WERI-Rb-1 (cell line): ENCODE measurements around the gene JMJD1C.
"Not testable (repeated sequence)": the region's sequence is repeated elsewhere in the genome, so short reads cannot be mapped to it uniquely, and the experiment has no call there.

Source experiments
- DNase-seq: peaks from one replicate; pipeline ENCODE4 v3.0.0-alpha.2; 2020
- H3K27ac ChIP-seq: fragments of 250-450 bp; sonication (Bioruptor Pico); 2 replicates; pipeline ENCODE4 v1.5.1; 2020; ENCODE audit warnings: mild to moderate bottlenecking, moderate library complexity
- H3K27me3 ChIP-seq: fragments of 250-450 bp; sonication (Bioruptor Pico); 2 replicates; pipeline ENCODE4 v1.5.1; 2021; ENCODE audit warnings: mild to moderate bottlenecking, low read depth, moderate library complexity; ENCODE audit not compliant: insufficient read depth, severe bottlenecking
- H3K36me3 ChIP-seq: fragments of 250-450 bp; sonication (Bioruptor Pico); 2 replicates; pipeline ENCODE4 v1.5.1; 2020; ENCODE audit warnings: mild to moderate bottlenecking, moderate library complexity
- H3K4me3 ChIP-seq: 2 replicates; pipeline ENCODE4 v1.5.1; 2011; ENCODE audit warnings: low read depth, mild to moderate bottlenecking, control low read depth, low read length
- H3K9me3 ChIP-seq: fragments of 250-450 bp; sonication (Bioruptor Pico); 2 replicates; pipeline ENCODE4 v1.5.1; 2021; ENCODE audit warnings: mild to moderate bottlenecking, moderate library complexity; ENCODE audit not compliant: severe bottlenecking
- TF ChIP-seq, protein P1 (sequence below): IDR thresholded peaks from 2 replicates; pipeline ENCODE4 v1.5.1; 2011; ENCODE audit warnings: low read depth, mild to moderate bottlenecking, control low read depth, inconsistent platforms, low read length

JMJD1C gene

DNA sequence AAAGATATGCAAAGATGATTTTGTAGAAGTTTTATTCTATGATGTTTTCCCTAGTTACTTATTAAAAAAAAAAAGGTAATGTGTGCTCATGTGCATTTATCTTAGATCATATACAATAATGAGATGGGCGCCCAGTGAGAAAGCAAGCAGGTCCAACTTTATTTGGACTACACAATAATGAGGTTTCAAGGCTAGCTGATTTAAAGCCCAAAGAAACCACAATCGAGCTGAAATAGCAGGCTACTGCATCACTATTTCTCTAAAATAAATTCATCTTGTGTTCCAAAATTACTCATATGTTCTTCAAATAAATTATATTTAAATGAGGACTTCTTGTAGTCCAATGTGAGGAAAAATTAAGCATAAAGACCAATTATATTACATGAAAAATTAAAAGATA lies 110.1 kb downstream of the JMJD1C start:
- Histone ChIP-seq H3K4me3 (no peak overlapping the region), H3K27ac (no peak overlapping the region), H3K36me3 (no peaks in the 10 kb centered on the region), H3K9me3 (no peaks in the 10 kb centered on the region), H3K27me3 (no peaks in the 10 kb centered on the region)
- TF ChIP-seq, protein P1, sequence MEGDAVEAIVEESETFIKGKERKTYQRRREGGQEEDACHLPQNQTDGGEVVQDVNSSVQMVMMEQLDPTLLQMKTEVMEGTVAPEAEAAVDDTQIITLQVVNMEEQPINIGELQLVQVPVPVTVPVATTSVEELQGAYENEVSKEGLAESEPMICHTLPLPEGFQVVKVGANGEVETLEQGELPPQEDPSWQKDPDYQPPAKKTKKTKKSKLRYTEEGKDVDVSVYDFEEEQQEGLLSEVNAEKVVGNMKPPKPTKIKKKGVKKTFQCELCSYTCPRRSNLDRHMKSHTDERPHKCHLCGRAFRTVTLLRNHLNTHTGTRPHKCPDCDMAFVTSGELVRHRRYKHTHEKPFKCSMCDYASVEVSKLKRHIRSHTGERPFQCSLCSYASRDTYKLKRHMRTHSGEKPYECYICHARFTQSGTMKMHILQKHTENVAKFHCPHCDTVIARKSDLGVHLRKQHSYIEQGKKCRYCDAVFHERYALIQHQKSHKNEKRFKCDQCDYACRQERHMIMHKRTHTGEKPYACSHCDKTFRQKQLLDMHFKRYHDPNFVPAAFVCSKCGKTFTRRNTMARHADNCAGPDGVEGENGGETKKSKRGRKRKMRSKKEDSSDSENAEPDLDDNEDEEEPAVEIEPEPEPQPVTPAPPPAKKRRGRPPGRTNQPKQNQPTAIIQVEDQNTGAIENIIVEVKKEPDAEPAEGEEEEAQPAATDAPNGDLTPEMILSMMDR: no peak
- DNase-seq: no peak

DNA sequence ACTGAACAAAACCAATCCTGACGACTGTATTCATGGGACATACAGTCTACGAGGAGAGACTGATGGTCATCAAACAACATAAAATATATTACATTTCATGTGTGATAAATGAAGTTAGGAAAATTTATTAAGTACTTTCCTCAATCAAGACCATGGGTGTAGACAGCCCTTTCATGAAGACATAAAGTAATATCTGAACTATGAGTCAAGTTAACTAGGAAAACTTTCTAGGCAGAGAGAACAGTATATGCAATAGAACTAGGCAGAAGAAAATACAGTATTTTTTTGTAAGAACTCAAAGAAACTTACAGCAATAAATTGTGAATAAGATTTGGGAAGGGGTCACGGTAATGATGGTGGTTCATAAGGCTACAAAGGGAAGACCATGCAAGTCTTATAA lies 112.8 kb downstream of the JMJD1C start:
- no peaks in the 10 kb centered on the region for H3K9me3 ChIP-seq
- no peak overlapping the region for H3K27ac ChIP-seq
- H3K4me3 ChIP-seq: no peak overlapping the region
- no peaks in the 10 kb centered on the region for H3K27me3 ChIP-seq
- H3K36me3 ChIP-seq: 0 out of 2 replicates have a peak, but pooled peaks cover 3% of the 10 kb centered on the region
- DNase-seq: no peak
- TF ChIP-seq, protein P1: no peak

DNA sequence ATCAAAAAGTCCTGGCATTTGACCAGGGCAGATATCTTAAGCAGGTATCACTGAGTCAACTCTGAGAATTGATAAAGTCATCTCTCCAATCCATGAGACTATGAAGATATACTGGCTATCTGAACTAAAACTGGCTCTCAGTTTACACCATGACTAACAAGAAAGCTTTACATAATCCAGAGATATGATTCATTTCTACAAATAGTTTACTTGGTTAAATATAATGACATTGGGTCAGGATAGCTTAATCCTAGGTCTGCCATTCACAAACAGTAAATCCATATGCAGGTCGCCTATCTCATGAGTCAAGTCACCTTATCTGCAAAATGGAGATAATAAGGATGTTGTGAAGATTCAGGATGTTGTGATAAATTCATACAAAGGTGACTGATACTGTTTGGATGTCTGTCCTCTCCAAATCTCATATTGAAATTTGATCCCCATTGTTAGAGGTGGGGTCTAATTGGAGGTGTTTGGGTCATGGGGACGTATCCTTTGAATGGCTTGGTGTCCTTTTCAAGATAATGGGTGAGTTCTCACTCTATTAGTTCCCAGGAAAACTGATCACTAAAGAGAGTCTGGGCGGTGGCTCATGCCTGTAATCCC lies 117.4 kb downstream of the JMJD1C start:
- TF ChIP-seq, protein P1: no peak
- no peak for DNase-seq
- no peaks in the 10 kb centered on the region for H3K9me3 ChIP-seq
- H3K36me3 ChIP-seq: 0 out of 2 replicates have a peak, but pooled peaks cover 3% of the 10 kb centered on the region
- H3K4me3 ChIP-seq: no peak overlapping the region
- H3K27me3 ChIP-seq: no peaks in the 10 kb centered on the region
- H3K27ac ChIP-seq: no peak overlapping the region

DNA sequence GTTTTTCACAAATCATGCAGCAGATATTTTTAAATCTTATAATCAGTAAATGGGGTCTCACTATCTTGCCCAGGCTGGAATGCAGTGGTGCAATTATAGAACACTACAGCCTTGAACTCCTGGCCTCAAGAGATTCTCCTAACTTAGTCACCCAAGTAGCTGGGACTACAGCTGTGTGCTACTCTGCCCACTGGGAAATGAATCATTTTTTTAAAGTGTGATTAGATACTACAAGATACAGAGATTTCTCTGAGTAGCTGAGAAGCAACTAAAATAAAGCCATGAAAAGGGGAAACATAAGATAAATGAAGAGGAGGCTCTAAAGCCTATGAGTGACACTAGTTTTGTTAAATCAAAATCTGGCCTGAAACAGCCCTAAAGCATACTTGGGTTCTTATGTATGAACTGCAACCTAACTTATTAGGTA lies 119.7 kb downstream of the JMJD1C start:
- no peaks in the 10 kb centered on the region for H3K9me3 ChIP-seq
- no peak for DNase-seq
- H3K4me3 ChIP-seq: no peak overlapping the region

DNA sequence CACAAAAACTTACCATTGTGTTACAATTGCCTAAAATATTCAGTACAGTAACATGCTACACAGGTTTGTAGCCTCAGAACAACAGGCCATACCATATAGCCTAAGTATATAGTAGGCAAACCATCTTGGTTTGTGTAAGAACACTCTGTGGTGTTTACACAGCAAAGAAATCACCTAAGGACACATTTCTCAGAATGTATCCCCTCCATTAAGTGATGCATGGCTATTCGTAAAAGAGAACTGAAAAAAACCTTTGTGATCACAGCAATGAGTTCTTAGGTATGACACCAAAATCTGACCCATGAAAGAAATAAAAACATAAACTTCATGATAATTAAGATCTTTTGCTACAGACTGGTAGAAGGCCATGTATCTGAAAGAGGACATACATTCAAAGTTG lies 121.5 kb downstream of the JMJD1C start:
- TF ChIP-seq, protein P1: no peak
- no peak overlapping the region for H3K27ac ChIP-seq
- no peak for DNase-seq

More for the DNA sequence above, 119.7 kb downstream of the JMJD1C start:
- peaks cover 3% of the 10 kb centered on the region; the same call in 1 of the 2 replicates for H3K36me3 ChIP-seq
- TF ChIP-seq, protein P1: no peak
- H3K27ac ChIP-seq: no peak overlapping the region
- no peaks in the 10 kb centered on the region for H3K27me3 ChIP-seq

DNA sequence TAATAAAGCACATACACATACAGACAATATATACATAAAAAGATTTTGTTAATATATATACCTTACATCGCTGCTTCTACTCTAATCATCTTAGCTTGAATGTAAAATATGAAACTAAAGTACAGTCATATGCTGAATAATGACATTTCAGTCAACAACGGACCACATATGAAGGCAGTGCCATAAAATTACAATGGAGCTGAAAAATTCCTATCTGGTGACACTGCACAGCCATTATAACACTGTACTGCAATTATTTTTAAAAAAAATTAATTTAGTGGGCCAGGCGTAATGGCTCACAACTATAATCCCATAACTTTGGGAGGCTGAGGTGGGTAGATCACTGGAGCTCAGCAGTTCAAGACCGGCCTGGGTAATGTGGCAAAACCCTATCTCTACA lies 122.3 kb downstream of the JMJD1C start:
- Histone ChIP-seq H3K27me3 (no peaks in the 10 kb centered on the region), H3K36me3 (no peaks in the 10 kb centered on the region; the same call in 1 of the 2 replicates), H3K4me3 (no peak overlapping the region), H3K27ac (no peak overlapping the region), H3K9me3 (no peaks in the 10 kb centered on the region)
- TF ChIP-seq, protein P1: no peak
- no peak for DNase-seq

More for the DNA sequence above, 121.5 kb downstream of the JMJD1C start:
- no peaks in the 10 kb centered on the region for H3K9me3 ChIP-seq
- H3K36me3 ChIP-seq: peaks cover 1% of the 10 kb centered on the region; the same call in 1 of the 2 replicates
- no peaks in the 10 kb centered on the region for H3K27me3 ChIP-seq
- no peak overlapping the region for H3K4me3 ChIP-seq

DNA sequence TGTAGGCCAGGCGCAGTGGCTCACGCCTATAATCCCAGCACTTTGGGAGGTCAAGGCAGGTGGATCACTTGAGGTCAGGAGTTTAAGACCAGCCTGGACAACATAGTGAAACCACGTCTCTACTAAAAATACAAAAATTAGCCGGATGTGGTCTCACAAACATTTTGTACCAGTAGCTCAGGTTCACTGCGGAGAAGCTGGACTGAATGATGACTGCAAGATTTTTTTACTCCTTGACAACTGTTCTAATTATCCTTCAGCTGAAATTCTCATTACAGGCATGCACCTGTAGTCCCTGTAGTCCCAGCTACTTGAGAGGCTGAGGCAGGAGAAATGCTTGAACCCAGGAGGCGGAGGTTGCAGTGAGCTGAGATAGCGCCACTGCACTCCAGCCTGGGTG lies 126.1 kb downstream of the JMJD1C start:
- not testable (repeated sequence) for H3K36me3 ChIP-seq, DNase-seq, H3K4me3 ChIP-seq, H3K27ac ChIP-seq, H3K27me3 ChIP-seq, H3K9me3 ChIP-seq
